ENCODE results near the gene MAP6. TPM values are rescaled to one million over a fixed set of nuclear protein-coding genes. Genes with fewer than 3 reads are reported as not detected.

Gene MAP6
- total RNA-seq, 4 donors from 2014 or later, result 7.9 to 22.1 (median 14.4) TPM

DNA sequence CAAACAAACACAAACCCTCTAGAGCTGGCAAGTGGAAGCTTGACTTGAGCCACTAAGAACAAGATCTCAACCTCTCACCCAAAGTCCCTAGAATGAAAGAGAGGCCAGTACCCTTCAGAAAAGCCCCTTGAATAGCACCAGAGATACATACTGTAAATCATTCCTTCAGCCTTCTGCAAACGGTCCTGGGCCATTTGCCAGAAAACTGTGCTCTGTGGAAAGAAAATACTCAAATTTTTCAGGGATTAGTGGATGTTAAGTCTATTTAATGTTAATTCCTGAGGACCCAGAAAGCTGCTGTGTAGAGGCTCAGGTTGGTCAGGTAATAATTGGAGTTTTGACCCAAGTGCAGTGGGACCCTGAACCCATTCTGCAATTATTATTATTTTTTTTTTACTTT lies 89.9 kb downstream of the MAP6 start:
- H3K4me1 ChIP-seq, result no peaks in the 10 kb centered on the region
- H3K27me3 ChIP-seq, result no peaks in the 10 kb centered on the region
- no peak for DNase-seq
- no peaks in the 10 kb centered on the region for H3K36me3 ChIP-seq
- no peaks in the 10 kb centered on the region for H3K9me3 ChIP-seq
- intact Hi-C loops (cut with DNase I; ENCODE audit: low total_unique reads), result no loop called here
- H3K4me3 ChIP-seq, result no peak overlapping the region
- TF ChIP-seq, protein P1, sequence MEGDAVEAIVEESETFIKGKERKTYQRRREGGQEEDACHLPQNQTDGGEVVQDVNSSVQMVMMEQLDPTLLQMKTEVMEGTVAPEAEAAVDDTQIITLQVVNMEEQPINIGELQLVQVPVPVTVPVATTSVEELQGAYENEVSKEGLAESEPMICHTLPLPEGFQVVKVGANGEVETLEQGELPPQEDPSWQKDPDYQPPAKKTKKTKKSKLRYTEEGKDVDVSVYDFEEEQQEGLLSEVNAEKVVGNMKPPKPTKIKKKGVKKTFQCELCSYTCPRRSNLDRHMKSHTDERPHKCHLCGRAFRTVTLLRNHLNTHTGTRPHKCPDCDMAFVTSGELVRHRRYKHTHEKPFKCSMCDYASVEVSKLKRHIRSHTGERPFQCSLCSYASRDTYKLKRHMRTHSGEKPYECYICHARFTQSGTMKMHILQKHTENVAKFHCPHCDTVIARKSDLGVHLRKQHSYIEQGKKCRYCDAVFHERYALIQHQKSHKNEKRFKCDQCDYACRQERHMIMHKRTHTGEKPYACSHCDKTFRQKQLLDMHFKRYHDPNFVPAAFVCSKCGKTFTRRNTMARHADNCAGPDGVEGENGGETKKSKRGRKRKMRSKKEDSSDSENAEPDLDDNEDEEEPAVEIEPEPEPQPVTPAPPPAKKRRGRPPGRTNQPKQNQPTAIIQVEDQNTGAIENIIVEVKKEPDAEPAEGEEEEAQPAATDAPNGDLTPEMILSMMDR (IDR thresholded peaks at IDR 0.05), result no peak
- no peak for TF ChIP-seq POLR2A (IDR thresholded peaks at IDR 0.05)
- no peak overlapping the region for H3K27ac ChIP-seq

DNA sequence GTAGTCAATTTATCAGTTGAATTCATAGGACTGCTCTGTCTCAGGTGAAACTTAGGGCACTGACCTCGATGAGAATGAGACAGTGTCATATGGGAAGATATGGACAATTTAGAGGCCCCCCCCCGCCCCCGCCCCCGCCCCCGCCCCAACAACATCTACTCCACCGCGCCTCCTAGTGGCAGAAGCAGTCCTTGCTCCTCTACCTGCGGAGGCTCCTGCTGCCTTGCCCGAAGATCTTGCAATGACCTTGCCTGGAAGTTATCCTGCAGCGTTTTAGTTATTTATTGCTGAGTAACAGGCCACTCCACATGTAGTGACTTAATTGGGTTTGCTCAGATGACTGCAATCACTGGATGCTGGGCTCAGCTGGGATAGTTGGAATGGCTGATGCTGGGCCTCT lies 91.6 kb downstream of the MAP6 start:
- Histone ChIP-seq H3K36me3 (no peaks in the 10 kb centered on the region), H3K9me3 (no peaks in the 10 kb centered on the region), H3K27me3 (no peaks in the 10 kb centered on the region), H3K4me3 (no peak overlapping the region), H3K27ac (peak overlapping the region; percentile 1 to 52), H3K4me1 (no peaks in the 10 kb centered on the region)
- intact Hi-C loops (cut with DNase I; ENCODE audit: low total_unique reads), result no loop called here
- DNase-seq, result peak; percentile 66 to 69
- TF ChIP-seq, protein P1 (IDR thresholded peaks at IDR 0.05), result peak; percentile 31 to 63 (median 52)
- TF ChIP-seq POLR2A (IDR thresholded peaks at IDR 0.05), result no peak

- no peak for TF ChIP-seq POLR2A (IDR thresholded peaks at IDR 0.05)
- TF ChIP-seq, protein P1 (IDR thresholded peaks at IDR 0.05), result no peak
- H3K4me1 ChIP-seq, result no peaks in the 10 kb centered on the region
- DNase-seq, result no peak
- H3K9me3 ChIP-seq, result no peaks in the 10 kb centered on the region
- no peaks in the 10 kb centered on the region for H3K36me3 ChIP-seq
- H3K27ac ChIP-seq, result peak overlapping the region; percentile 1 to 52
- intact Hi-C loops (cut with DNase I; ENCODE audit: low total_unique reads), result no loop called here
- no peaks in the 10 kb centered on the region for H3K27me3 ChIP-seq
- H3K4me3 ChIP-seq, result no peak overlapping the region
These were observed 92.3 kb downstream of the MAP6 start for GRCh38 chr11:75576499-75576918.

GRCh38 chr11:75576017-75576416 lies 92.8 kb downstream of the MAP6 start:
- Histone ChIP-seq H3K36me3 (no peaks in the 10 kb centered on the region), H3K27me3 (no peaks in the 10 kb centered on the region), H3K4me1 (no peaks in the 10 kb centered on the region), H3K4me3 (no peak overlapping the region), H3K9me3 (no peaks in the 10 kb centered on the region), H3K27ac (peak overlapping the region in 1 of 2 donors; percentile 52)
- intact Hi-C loops (cut with DNase I; ENCODE audit: low total_unique reads), result no loop called here
- DNase-seq, result no peak
- TF ChIP-seq, protein P1 (IDR thresholded peaks at IDR 0.05), result no peak
- TF ChIP-seq POLR2A (IDR thresholded peaks at IDR 0.05), result no peak

GRCh38 chr11:75574698-75575602 lies 93.9 kb downstream of the MAP6 start:
- no peaks in the 10 kb centered on the region for H3K27me3 ChIP-seq
- peak overlapping the region in 1 of 2 donors; percentile 11 for H3K27ac ChIP-seq
- intact Hi-C loops (cut with DNase I; ENCODE audit: low total_unique reads), result no loop called here
- TF ChIP-seq, protein P1 (IDR thresholded peaks at IDR 0.05), result peak in 1 of 4 experiments; percentile 9
- TF ChIP-seq POLR2A (IDR thresholded peaks at IDR 0.05), result no peak
- no peaks in the 10 kb centered on the region for H3K9me3 ChIP-seq
- H3K36me3 ChIP-seq, result no peaks in the 10 kb centered on the region
- no peak overlapping the region for H3K4me3 ChIP-seq
- peaks cover 0 to 6% of the 10 kb centered on the region in 2 donors for H3K4me1 ChIP-seq
- no peak for DNase-seq
